Stomach (tissue), 9 donors: Measurements from ENCODE around the gene CAMK1G. TPM values are rescaled to one million over a fixed set of nuclear protein-coding genes. Genes with fewer than 3 reads are reported as not detected.

Experiments
- DNase-seq, 2 donors: peaks; one replicate each; pipeline versions ENCODE4 v3.0.0 to v3.0.0-alpha.2; 2013 to 2019
- H3K27ac ChIP-seq, 5 donors: fragments of 200-600 bp in 4 of 5; sonication (generic) in 4 of 5; one replicate each; pipeline ENCODE4 v1.5.1; 2013 to 2019; ENCODE audit warnings: mild to moderate bottlenecking in 1 of 5, moderate library complexity in 1 of 5
- H3K27me3 ChIP-seq, 3 donors: fragments of 200-600 bp; sonication (generic); one replicate each; pipeline ENCODE4 v1.5.1; 2017 to 2019; ENCODE audit warnings: mixed run types in 1 of 3
- H3K36me3 ChIP-seq, 4 donors: fragments of 200-600 bp; sonication (generic); 1 replicate in 3 of 4; 2 replicates in 1 of 4; pipeline ENCODE4 v1.5.1; 2016 to 2019
- H3K4me1 ChIP-seq, 4 donors: fragments of 200-600 bp; sonication (generic); one replicate each; pipeline ENCODE4 v1.5.1; 2016 to 2019
- H3K4me3 ChIP-seq, 4 donors: fragments of 200-600 bp; sonication (generic) in 3 of 4; one replicate each; pipeline ENCODE4 v1.5.1; 2016 to 2019; ENCODE audit warnings: mild to moderate bottlenecking in 1 of 4
- H3K9me3 ChIP-seq, 4 donors: fragments of 200-600 bp; sonication (generic); one replicate each; pipeline ENCODE4 v1.5.1; 2016 to 2019
- CTCF ChIP-seq, 7 experiments: fragments of 450-650 bp in 4 of 7; fragments of 200-600 bp in 3 of 7; sonication (generic) in 3 of 7; IDR thresholded peaks; one replicate each; pipeline ENCODE4 v1.5.1; 2016 to 2019; ENCODE audit warnings: antibody characterized with exemption in 7 of 7, control low read depth in 2 of 7, mild to moderate bottlenecking in 1 of 7
- EP300 ChIP-seq: sonication (generic); formaldehyde crosslinking; IDR thresholded peaks from one replicate; pipeline ENCODE4 v1.6.1; 2017; ENCODE audit warnings: antibody characterized with exemption
- POLR2A ChIP-seq, 4 donors: fragments of 450-650 bp; IDR thresholded peaks; one replicate each; pipeline ENCODE4 v1.6.1; 2016; ENCODE audit warnings: antibody characterized with exemption in 4 of 4, control low read depth in 2 of 4, mild to moderate bottlenecking in 1 of 4, moderate library complexity in 1 of 4
- POLR2AphosphoS5 ChIP-seq, 3 donors: sonication (generic); formaldehyde crosslinking; IDR thresholded peaks; one replicate each; pipeline ENCODE4 v1.6.1; 2016; ENCODE audit warnings: antibody characterized with exemption in 3 of 3
- WGBS, 5 donors: extraction: QIAGEN DNeasy Blood & Tissue Kit in 3 of 5; methylation state at CpG; one replicate each; pipeline versions ENCODE4 v1.1.5 to v1.1.7; 2013 to 2018; 5-methylcytosine and 5-hydroxymethylcytosine counted together
- intact Hi-C: fragments of 100-400 bp; cut with DNase I; formaldehyde crosslinking; loops from one replicate; pipeline ENCODE4 v1.15.1; 2023; ENCODE audit warnings: low total_unique reads
- polyA plus RNA-seq, 3 donors: library from polyadenylated mRNA; stranded (reverse); fragments of 200-250 nt; gene quantifications; one replicate each; pipeline ENCODE4 v1.2.3, GENCODE V29; 2013
- total RNA-seq, 5 donors: library from RNA; depleted of rRNA; stranded (reverse); fragments of >200 nt; gene quantifications; one replicate each; pipeline versions ENCODE4 v1.1.0 to v1.2.3, GENCODE V29; 2014 to 2016
- donor health status: healthy with polysubstance abuse.
- donor health status: Bipolar disorder and iron deficiency.
- donor health status: healthy.

CAMK1G gene
- total and polyA plus RNA-seq, 8 donors = 0.03 to 1.5 TPM; not detected in 6

- intact Hi-C loops = no loop called here
- TF ChIP-seq POLR2A (IDR thresholded peaks at IDR 0.05) (no peak), POLR2AphosphoS5 (IDR thresholded peaks at IDR 0.05) (no peak)
- Histone ChIP-seq H3K27ac (no peak overlapping the region), H3K9me3 (no peaks in the 10 kb centered on the region), H3K36me3 (no peaks in the 10 kb centered on the region), H3K4me3 (no peak overlapping the region), H3K27me3 (peaks cover 3 to 73% (median 33%) of the 10 kb centered on the region in 3 donors), H3K4me1 (peaks cover 5 to 12% (median 12%) of the 10 kb centered on the region in 4 donors)
- WGBS, 5 donors = 44 to 50% (median 47%) methylated on average over 5 of the region's 5 CpGs
- no peak for DNase-seq
Observed at GRCh38 chr1:209585197-209585596, 1.7 kb downstream of the CAMK1G start.

GRCh38 chr1:209585672-209586071, 2.2 kb downstream of the CAMK1G start:
- no peak overlapping the region for H3K4me3 ChIP-seq
- no peaks in the 10 kb centered on the region for H3K36me3 ChIP-seq
- no peaks in the 10 kb centered on the region for H3K9me3 ChIP-seq
- H3K4me1 ChIP-seq = peaks cover 5 to 12% (median 12%) of the 10 kb centered on the region in 4 donors
- TF ChIP-seq POLR2AphosphoS5 (IDR thresholded peaks at IDR 0.05) (peak in 1 of 3 donors; percentile 13), CTCF (IDR thresholded peaks at IDR 0.05) (no peak), EP300 (no peak)
- intact Hi-C loops = no loop called here
- WGBS, 5 donors = 1 to 3% (median 2%) methylated on average over 12 to 23 of the region's 23 CpGs
- no peak overlapping the region for H3K27ac ChIP-seq
- DNase-seq = peak; percentile 65 to 92
- H3K27me3 ChIP-seq = peaks cover 3 to 68% (median 33%) of the 10 kb centered on the region in 3 donors

GRCh38 chr1:209586221-209586740, 2.8 kb downstream of the CAMK1G start:
- intact Hi-C loops = no loop called here
- Histone ChIP-seq H3K4me1 (peaks cover 5 to 12% (median 12%) of the 10 kb centered on the region in 4 donors), H3K27me3 (peaks cover 3 to 63% (median 33%) of the 10 kb centered on the region in 3 donors), H3K27ac (no peak overlapping the region), H3K4me3 (no peak overlapping the region), H3K36me3 (no peaks in the 10 kb centered on the region), H3K9me3 (no peaks in the 10 kb centered on the region)
- 37 to 64% (median 46%) methylated on average over 4 of the region's 4 CpGs for WGBS, 5 donors
- TF ChIP-seq POLR2A (IDR thresholded peaks at IDR 0.05) (no peak), POLR2AphosphoS5 (IDR thresholded peaks at IDR 0.05) (no peak), CTCF (IDR thresholded peaks at IDR 0.05) (no peak), EP300 (no peak)
- DNase-seq = no peak

- H3K4me1 ChIP-seq = peaks cover 5 to 12% (median 12%) of the 10 kb centered on the region in 4 donors
- no peaks in the 10 kb centered on the region for H3K36me3 ChIP-seq
- no peaks in the 10 kb centered on the region for H3K9me3 ChIP-seq
- 84 to 93% (median 86%) methylated on average over 3 of the region's 3 CpGs for WGBS, 5 donors
- DNase-seq = no peak
- no peak overlapping the region for H3K4me3 ChIP-seq
- TF ChIP-seq EP300 = no peak
- H3K27me3 ChIP-seq = peaks cover 3 to 50% (median 29%) of the 10 kb centered on the region in 3 donors
- intact Hi-C loops = no loop called here
- H3K27ac ChIP-seq = no peak overlapping the region
Observed at GRCh38 chr1:209587789-209588188, 4.3 kb downstream of the CAMK1G start.

GRCh38 chr1:209589440-209589839, 5.9 kb downstream of the CAMK1G start:
- H3K4me3 ChIP-seq = no peak overlapping the region
- intact Hi-C loops = no loop called here
- H3K9me3 ChIP-seq = no peaks in the 10 kb centered on the region
- peaks cover 5 to 12% (median 12%) of the 10 kb centered on the region in 4 donors for H3K4me1 ChIP-seq
- no peaks in the 10 kb centered on the region for H3K36me3 ChIP-seq
- 94 to 98% (median 96%) methylated on average over 2 of the region's 2 CpGs for WGBS, 5 donors
- H3K27ac ChIP-seq = no peak overlapping the region
- TF ChIP-seq CTCF (IDR thresholded peaks at IDR 0.05) (no peak), EP300 (no peak), POLR2AphosphoS5 (IDR thresholded peaks at IDR 0.05) (no peak), POLR2A (IDR thresholded peaks at IDR 0.05) (no peak)
- peaks cover 1 to 41% (median 14%) of the 10 kb centered on the region in 3 donors for H3K27me3 ChIP-seq
- no peak for DNase-seq
